MCF 10A (cell line): ENCODE data around the gene WDFY2. TPM values are rescaled to one million over a fixed set of nuclear protein-coding genes. Genes with fewer than 3 reads are reported as not detected.

Experiments used
- BruUV-seq: library from RNA; stranded (reverse); fragments of 400-500 nt; replicated peaks from 2 replicates; lab custom pipeline; 2021; lab: Mats Ljungman, UMichigan
- CTCF ChIA-PET: fragments of 300-600 bp; sonication (Branson Sonifier 250); formaldehyde crosslinking; extraction: SDS; loops from one replicate; lab custom pipeline; 2021; ENCODE audit warnings: antibody characterized with exemption, inconsistent platforms; lab: Yijun Ruan, JAX
- POLR2A ChIA-PET: fragments of 300-600, 350-650 bp; sonication (Branson Sonifier 250); formaldehyde crosslinking; extraction: SDS; loops from one replicate; lab custom pipeline; 2020; ENCODE audit warnings: antibody characterized with exemption, inconsistent platforms; lab: Yijun Ruan, JAX
- DNase-seq: peaks from one replicate; pipeline ENCODE4 v3.0.0-alpha.2; 2018; ENCODE audit not compliant: unreplicated experiment
- H3K27ac Mint-ChIP-seq: one replicate; pipeline ENCODE4 v1.8.0; 2022; ENCODE audit warnings: mild to moderate bottlenecking, low read depth, mixed read lengths; ENCODE audit not compliant: unreplicated experiment
- H3K27me3 Mint-ChIP-seq: one replicate; pipeline ENCODE4 v1.8.0; 2022; ENCODE audit warnings: mixed read lengths; ENCODE audit not compliant: insufficient read depth, unreplicated experiment
- H3K36me3 Mint-ChIP-seq: one replicate; pipeline ENCODE4 v1.8.0; 2022; ENCODE audit warnings: mild to moderate bottlenecking, moderate library complexity, mixed read lengths; ENCODE audit not compliant: insufficient read depth, unreplicated experiment
- H3K4me1 Mint-ChIP-seq: one replicate; pipeline ENCODE4 v1.8.0; 2022; ENCODE audit warnings: mixed read lengths; ENCODE audit not compliant: insufficient read depth, unreplicated experiment
- H3K4me3 Mint-ChIP-seq: one replicate; pipeline ENCODE4 v1.8.0; 2022; ENCODE audit warnings: mild to moderate bottlenecking, moderate library complexity, mixed read lengths; ENCODE audit not compliant: unreplicated experiment
- H3K9me3 Mint-ChIP-seq: one replicate; pipeline ENCODE4 v1.8.0; 2022; ENCODE audit warnings: mixed read lengths; ENCODE audit not compliant: unreplicated experiment
- CTCF ChIP-seq: fragments of 200-600 bp; IDR thresholded peaks from one replicate; pipeline ENCODE4 v1.8.0; 2022; ENCODE audit warnings: antibody characterized with exemption, mild to moderate bottlenecking; ENCODE audit not compliant: unreplicated experiment
- intact Hi-C: fragments of 100-400 bp; cut with micrococcal nuclease; formaldehyde crosslinking; loops from 2 replicates; pipeline ENCODE4 v1.14.1; 2022
- total RNA-seq: library from RNA; stranded (reverse); gene quantifications from 2 replicates; pipeline ENCODE4 v1.2.3, GENCODE V29; 2022

WDFY2 gene
- total RNA-seq, 1 experiment from 2014 or later = 56.2 TPM

- H3K9me3 Mint-ChIP-seq = no peaks in the 10 kb centered on the region
- no peaks in the 10 kb centered on the region for H3K27me3 Mint-ChIP-seq
- ChIA-PET CTCF (no interaction called here), POLR2A (interaction anchor here (0.8 to 2.0 kb wide), 2 partner anchors 9 to 265 kb away, joined by 4 to 7 read pairs; partner anchors contain the start of gene INTS6)
- H3K4me1 Mint-ChIP-seq = peaks cover 18% of the 10 kb centered on the region
- intact Hi-C loops = no loop called here
- H3K4me3 Mint-ChIP-seq = no peak overlapping the region
- no peak for DNase-seq
- no TSS peak for BruUV-seq
- no peak overlapping the region for H3K27ac Mint-ChIP-seq
- peaks cover 43% of the 10 kb centered on the region for H3K36me3 Mint-ChIP-seq
- TF ChIP-seq CTCF = no peak
These were observed 133.6 kb downstream of the WDFY2 start for GRCh38 chr13:51717786-51718398.

GRCh38 chr13:51719394-51719793 is 135.1 kb downstream of the WDFY2 start:
- TF ChIP-seq CTCF = no peak
- ChIA-PET POLR2A (interaction anchor here (1.1 kb wide), 1 partner anchor 9 kb away, joined by 3 read pairs; no protein-coding TSS in a partner anchor), CTCF (interaction anchor here (0.8 kb wide), 2 partner anchors 23 to 96 kb away, joined by 3 to 4 read pairs; no protein-coding TSS in a partner anchor)
- DNase-seq = no peak
- Mint-ChIP-seq H3K4me3 (no peak overlapping the region), H3K9me3 (no peaks in the 10 kb centered on the region), H3K27ac (peak overlapping the region; percentile 19), H3K4me1 (peaks cover 13% of the 10 kb centered on the region), H3K36me3 (peaks cover 50% of the 10 kb centered on the region), H3K27me3 (no peaks in the 10 kb centered on the region)
- intact Hi-C loops = no loop called here
- BruUV-seq = no TSS peak

GRCh38 chr13:51721496-51721895 is 137.2 kb downstream of the WDFY2 start:
- ChIA-PET POLR2A (interaction anchor here (0.5 to 1.6 kb wide), 3 partner anchors 9 to 299 kb away, joined by 3 to 4 read pairs (median 3); no protein-coding TSS in a partner anchor), CTCF (interaction anchor here (0.5 to 0.6 kb wide), 2 partner anchors 92 to 129 kb away, joined by 3 to 4 read pairs; no protein-coding TSS in a partner anchor)
- Mint-ChIP-seq H3K9me3 (no peaks in the 10 kb centered on the region), H3K27ac (no peak overlapping the region), H3K4me1 (peaks cover 15% of the 10 kb centered on the region), H3K27me3 (no peaks in the 10 kb centered on the region), H3K36me3 (peaks cover 39% of the 10 kb centered on the region), H3K4me3 (no peak overlapping the region)
- no TSS peak for BruUV-seq
- intact Hi-C loops = no loop called here
- no peak for DNase-seq
- no peak for TF ChIP-seq CTCF

GRCh38 chr13:51723529-51723928 is 139.3 kb downstream of the WDFY2 start:
- peaks cover 21% of the 10 kb centered on the region for H3K4me1 Mint-ChIP-seq
- no TSS peak for BruUV-seq
- ChIA-PET CTCF (interaction anchor here (0.6 to 0.9 kb wide), 3 partner anchors 122 to 294 kb away, joined by 3 to 4 read pairs (median 3); no protein-coding TSS in a partner anchor), POLR2A (interaction anchor here (0.6 to 0.7 kb wide), 3 partner anchors 27 to 270 kb away, joined by 3 read pairs; partner anchors contain the start of gene INTS6)
- intact Hi-C loops = no loop called here
- no peak for TF ChIP-seq CTCF
- peaks cover 34% of the 10 kb centered on the region for H3K36me3 Mint-ChIP-seq
- H3K4me3 Mint-ChIP-seq = no peak overlapping the region
- no peak overlapping the region for H3K27ac Mint-ChIP-seq
- H3K27me3 Mint-ChIP-seq = no peaks in the 10 kb centered on the region
- no peaks in the 10 kb centered on the region for H3K9me3 Mint-ChIP-seq
- no peak for DNase-seq
